SU-DHL-6 (cell line): ENCODE results near the gene OBSL1.

Experiments
- H2AFZ ChIP-seq: fragments of 200-600 bp; sonication (generic); 2 replicates; pipeline ENCODE4 v1.6.1; 2014; ENCODE audit warnings: low read depth, mild to moderate bottlenecking, moderate library complexity, mixed read lengths, antibody characterized with exemption, low read length; ENCODE audit not compliant: severe bottlenecking
- H3F3A ChIP-seq: fragments of 200-600 bp; shearing (Covaris generic); 2 replicates; pipeline ENCODE4 v1.6.0; 2016; ENCODE audit warnings: antibody characterized with exemption, mild to moderate bottlenecking; ENCODE audit not compliant: insufficient read depth
- H3K27ac ChIP-seq: fragments of 200-600 bp; sonication (generic); 2 replicates; pipeline ENCODE4 v1.5.1; 2016; ENCODE audit warnings: low read depth, mild to moderate bottlenecking, low read length, moderate library complexity, mixed read lengths
- H3K27me3 ChIP-seq: fragments of 200-600 bp; sonication (generic), shearing (Covaris generic); 2 replicates; pipeline ENCODE4 v1.6.0; 2014; ENCODE audit warnings: mild to moderate bottlenecking, low read length
- H3K36me3 ChIP-seq: fragments of 200-600 bp; sonication (generic); 2 replicates; pipeline ENCODE4 v1.6.1; 2014; ENCODE audit warnings: mild to moderate bottlenecking, low read length, mixed read lengths
- H3K4me2 ChIP-seq: fragments of 300-600, 200-600 bp; shearing (Covaris generic), sonication (generic); 2 replicates; pipeline ENCODE4 v1.6.0; 2014; ENCODE audit warnings: low read length, low read depth, mild to moderate bottlenecking; ENCODE audit not compliant: poor library complexity, severe bottlenecking
- H3K4me3 ChIP-seq: fragments of 200-600 bp; sonication (generic); 2 replicates; pipeline ENCODE4 v1.5.1; 2014; ENCODE audit warnings: antibody characterized with exemption, low read length, mild to moderate bottlenecking, mixed read lengths; ENCODE audit not compliant: insufficient read depth, poor library complexity, severe bottlenecking
- H3K79me2 ChIP-seq: fragments of 200-600 bp; sonication (generic); 2 replicates; pipeline ENCODE4 v1.6.1; 2014; ENCODE audit warnings: mild to moderate bottlenecking, low read length, moderate library complexity; ENCODE audit not compliant: insufficient read depth
- H3K9ac ChIP-seq: fragments of 200-600 bp; sonication (generic); 2 replicates; pipeline ENCODE4 v1.7.0; 2014; ENCODE audit warnings: mild to moderate bottlenecking, low read length
- H3K9me2 ChIP-seq: fragments of 200-600 bp; sonication (generic); replicated peaks from 2 replicates; pipeline ENCODE4 v1.6.1; 2014; ENCODE audit warnings: low read length; ENCODE audit not compliant: insufficient read depth
- H3K9me3 ChIP-seq: fragments of 200-600 bp; sonication (generic); 2 replicates; pipeline ENCODE4 v1.6.1; 2014; ENCODE audit warnings: low read length, mixed read lengths; ENCODE audit not compliant: insufficient read depth
- H4K20me1 ChIP-seq: fragments of 200-600 bp; sonication (generic); 2 replicates; pipeline ENCODE4 v1.6.1; 2014; ENCODE audit warnings: low read depth, mild to moderate bottlenecking, antibody characterized with exemption, low read length, moderate library complexity, mixed read lengths
- CTCF ChIP-seq: fragments of 200-600 bp; sonication (generic); IDR thresholded peaks from one replicate; pipeline ENCODE4 v1.5.1; 2017; ENCODE audit warnings: antibody characterized with exemption, mild to moderate bottlenecking, low read length, moderate library complexity; ENCODE audit not compliant: insufficient read depth, poor library complexity, severe bottlenecking
- EZH2phosphoT487 ChIP-seq: fragments of 200-600 bp; sonication (generic), shearing (Covaris generic); conservative IDR thresholded peaks from 2 replicates; pipeline ENCODE4 v1.6.1; 2018; ENCODE audit warnings: mild to moderate bottlenecking, antibody characterized with exemption, low read length, moderate library complexity, mixed read lengths

OBSL1 gene

GRCh38 chr2:219611866-219612576 lies 40.7 kb upstream of the OBSL1 start:
- H3K79me2 ChIP-seq = no peaks in the 10 kb centered on the region
- H3K4me3 ChIP-seq = no peak overlapping the region
- H3K9ac ChIP-seq = no peak overlapping the region
- no peak overlapping the region for H3K4me2 ChIP-seq
- H3K9me2 ChIP-seq = no peaks in the 10 kb centered on the region
- no peaks in the 10 kb centered on the region for H3K36me3 ChIP-seq
- TF ChIP-seq EZH2phosphoT487 (no peak), CTCF (no peak)
- H3K27ac ChIP-seq = no peak overlapping the region
- no peaks in the 10 kb centered on the region for H3F3A ChIP-seq
- no peaks in the 10 kb centered on the region for H3K9me3 ChIP-seq
- no peaks in the 10 kb centered on the region for H4K20me1 ChIP-seq
- no peak overlapping the region for H2AFZ ChIP-seq
- H3K27me3 ChIP-seq = no peaks in the 10 kb centered on the region

- no peak overlapping the region for H3K4me3 ChIP-seq
- no peak overlapping the region for H3K27ac ChIP-seq
- H2AFZ ChIP-seq = no peak overlapping the region
- TF ChIP-seq EZH2phosphoT487 (no peak), CTCF (no peak)
- H3K4me2 ChIP-seq = no peak overlapping the region
- no peak overlapping the region for H3K9ac ChIP-seq
- H3K27me3 ChIP-seq = no peaks in the 10 kb centered on the region
- no peaks in the 10 kb centered on the region for H4K20me1 ChIP-seq
- H3F3A ChIP-seq = no peaks in the 10 kb centered on the region
- H3K79me2 ChIP-seq = no peaks in the 10 kb centered on the region
- H3K36me3 ChIP-seq = no peaks in the 10 kb centered on the region
- H3K9me3 ChIP-seq = no peaks in the 10 kb centered on the region
- H3K9me2 ChIP-seq = no peaks in the 10 kb centered on the region
Measured at GRCh38 chr2:219611306-219611705, 40.0 kb upstream of the OBSL1 start.

GRCh38 chr2:219609149-219609750 lies 37.9 kb upstream of the OBSL1 start:
- Histone ChIP-seq H3K4me3 (no peak overlapping the region), H3K9ac (no peak overlapping the region), H3F3A (no peaks in the 10 kb centered on the region), H3K4me2 (no peak overlapping the region), H2AFZ (no peak overlapping the region), H3K36me3 (no peaks in the 10 kb centered on the region), H3K27me3 (no peaks in the 10 kb centered on the region), H3K27ac (no peak overlapping the region), H3K9me2 (no peaks in the 10 kb centered on the region), H4K20me1 (no peaks in the 10 kb centered on the region), H3K9me3 (no peaks in the 10 kb centered on the region), H3K79me2 (no peaks in the 10 kb centered on the region)
- no peak for TF ChIP-seq CTCF
- no peak for TF ChIP-seq EZH2phosphoT487
